Small intestine (tissue), 7 donors: ENCODE data around the gene ZNF326. TPM values are rescaled to one million over a fixed set of nuclear protein-coding genes. Genes with fewer than 3 reads are reported as not detected.

ENCODE experiments used
- DNase-seq, 2 donors: peaks; one replicate each; pipeline versions ENCODE4 v3.0.0 to v3.0.0-alpha.2; 2013
- FAIRE-seq: peaks from 2 replicates; lab custom pipeline; 2012; peaks lifted over from hg19 to GRCh38; lab: Jason Lieb, UNC
- H3K27ac ChIP-seq, 3 donors: one replicate each; pipeline ENCODE4 v1.5.1; 2013; ENCODE audit warnings: low read length in 2 of 3, mild to moderate bottlenecking in 2 of 3, control low read depth in 1 of 3, inconsistent platforms in 1 of 3, low read depth in 1 of 3, moderate library complexity in 1 of 3
- H3K27me3 ChIP-seq, 3 donors: one replicate each; pipeline ENCODE4 v1.6.1; 2013; ENCODE audit warnings: low read length in 3 of 3, inconsistent platforms in 1 of 3; ENCODE audit not compliant: control insufficient read depth in 3 of 3, insufficient read depth in 3 of 3
- H3K36me3 ChIP-seq, 3 donors: one replicate each; pipeline ENCODE4 v1.6.1; 2013; ENCODE audit warnings: low read length in 3 of 3, inconsistent platforms in 1 of 3, low read depth in 1 of 3, mild to moderate bottlenecking in 1 of 3, moderate library complexity in 1 of 3; ENCODE audit not compliant: control insufficient read depth in 3 of 3, insufficient read depth in 2 of 3
- H3K4me1 ChIP-seq, 3 donors: one replicate each; pipeline ENCODE4 v1.6.1; 2013; ENCODE audit warnings: low read length in 2 of 3, inconsistent platforms in 1 of 3, low read depth in 1 of 3, mild to moderate bottlenecking in 1 of 3, moderate library complexity in 1 of 3; ENCODE audit not compliant: control insufficient read depth in 3 of 3, insufficient read depth in 2 of 3
- H3K4me3 ChIP-seq, 3 donors: one replicate each; pipeline ENCODE4 v1.5.1; 2013; ENCODE audit warnings: low read length in 3 of 3, control low read depth in 1 of 3, inconsistent platforms in 1 of 3, low read depth in 1 of 3, mild to moderate bottlenecking in 1 of 3, moderate library complexity in 1 of 3
- H3K9me3 ChIP-seq, 2 donors: one replicate each; pipeline ENCODE4 v1.6.1; 2013; ENCODE audit warnings: low read depth in 1 of 2, low read length in 1 of 2; ENCODE audit not compliant: control insufficient read depth in 2 of 2, insufficient read depth in 1 of 2
- WGBS, 3 donors: extraction: QIAGEN DNeasy Blood & Tissue Kit; methylation state at CpG; one replicate each; pipeline ENCODE4 v1.1.7; 2013; 5-methylcytosine and 5-hydroxymethylcytosine counted together
- polyA plus RNA-seq, 4 donors: library from polyadenylated mRNA; stranded (reverse) in 3 of 4; unstranded in 1 of 4; fragments of 200-250 nt in 3 of 4; fragments of 120-200 nt in 1 of 4; gene quantifications; one replicate each; pipeline versions ENCODE4 v1.2.1 to v1.2.3, GENCODE V29; 2013
- donor health status: healthy with polysubstance abuse.
- donor health status: control.
- donor health status: control.
- donor health status: Bipolar disorder and iron deficiency.
- donor health status: healthy.

ZNF326 gene
- polyA plus RNA-seq, 4 donors, result 11.3 to 49.0 (median 18.7) TPM

GRCh38 chr1:89951766-89952604 lies 42.9 kb upstream of the ZNF326 start:
- 96 to 97% (median 97%) methylated on average over 5 of the region's 5 CpGs for WGBS, 3 donors
- H3K27ac ChIP-seq, result peak overlapping the region in 1 of 3 donors; percentile 48
- FAIRE-seq (no peak), DNase-seq (no peak)
- H3K4me1 ChIP-seq, result peaks cover 0 to 30% (median 0%) of the 10 kb centered on the region in 3 donors
- H3K27me3 ChIP-seq, result no peaks in the 10 kb centered on the region
- no peaks in the 10 kb centered on the region for H3K36me3 ChIP-seq
- H3K9me3 ChIP-seq, result peaks cover 0 to 3% of the 10 kb centered on the region in 2 donors
- H3K4me3 ChIP-seq, result no peak overlapping the region

- H3K27me3 ChIP-seq, result no peaks in the 10 kb centered on the region
- H3K4me3 ChIP-seq, result no peak overlapping the region
- 94 to 96% (median 94%) methylated on average over 2 of the region's 2 CpGs for WGBS, 3 donors
- peaks cover 0 to 3% of the 10 kb centered on the region in 2 donors for H3K9me3 ChIP-seq
- peaks cover 0 to 33% (median 0%) of the 10 kb centered on the region in 3 donors for H3K4me1 ChIP-seq
- FAIRE-seq (no peak), DNase-seq (no peak)
- no peaks in the 10 kb centered on the region for H3K36me3 ChIP-seq
- H3K27ac ChIP-seq, result peak overlapping the region in 1 of 3 donors; percentile 48
Measured at GRCh38 chr1:89952605-89953130, 42.2 kb upstream of the ZNF326 start.

- Histone ChIP-seq H3K27ac (peak overlapping the region in 1 of 3 donors; percentile 48), H3K9me3 (peaks cover 0 to 3% of the 10 kb centered on the region in 2 donors), H3K4me3 (no peak overlapping the region), H3K36me3 (no peaks in the 10 kb centered on the region), H3K27me3 (no peaks in the 10 kb centered on the region), H3K4me1 (peaks cover 0 to 33% (median 0%) of the 10 kb centered on the region in 3 donors)
- FAIRE-seq (no peak), DNase-seq (peak; percentile 73 to 81)
- WGBS, 3 donors, result 9 to 34% (median 22%) methylated on average over 1 of the region's 1 CpG
Measured at GRCh38 chr1:89953131-89953626, 41.7 kb upstream of the ZNF326 start.

GRCh38 chr1:89953929-89954328 lies 41.0 kb upstream of the ZNF326 start:
- H3K36me3 ChIP-seq, result no peaks in the 10 kb centered on the region
- H3K27ac ChIP-seq, result no peak overlapping the region
- peaks cover 0 to 3% of the 10 kb centered on the region in 2 donors for H3K9me3 ChIP-seq
- H3K27me3 ChIP-seq, result no peaks in the 10 kb centered on the region
- DNase-seq, result no peak
- no peak for FAIRE-seq
- no peak overlapping the region for H3K4me3 ChIP-seq
- 95 to 100% (median 96%) methylated on average over 1 of the region's 1 CpG for WGBS, 3 donors
- H3K4me1 ChIP-seq, result peaks cover 0 to 33% (median 0%) of the 10 kb centered on the region in 3 donors

GRCh38 chr1:89954401-89954800 lies 40.5 kb upstream of the ZNF326 start:
- Histone ChIP-seq H3K4me1 (peaks cover 0 to 33% (median 0%) of the 10 kb centered on the region in 3 donors), H3K27ac (peak overlapping the region in 1 of 3 donors; percentile 15), H3K36me3 (no peaks in the 10 kb centered on the region), H3K9me3 (peaks cover 0 to 3% of the 10 kb centered on the region in 2 donors), H3K27me3 (no peaks in the 10 kb centered on the region), H3K4me3 (no peak overlapping the region)
- no peak for FAIRE-seq
- DNase-seq, result no peak
- WGBS, 3 donors, result 95 to 97% (median 96%) methylated on average over 1 of the region's 1 CpG

- Histone ChIP-seq H3K36me3 (no peaks in the 10 kb centered on the region), H3K4me1 (peaks cover 0 to 26% (median 0%) of the 10 kb centered on the region in 3 donors), H3K4me3 (no peak overlapping the region), H3K27ac (peak overlapping the region in 1 of 3 donors; percentile 15), H3K9me3 (peaks cover 0 to 3% of the 10 kb centered on the region in 2 donors), H3K27me3 (no peaks in the 10 kb centered on the region)
- 96 to 97% (median 96%) methylated on average over 7 of the region's 7 CpGs for WGBS, 3 donors
- no peak for FAIRE-seq
- DNase-seq, result peak in 1 of 2 donors; percentile 36
Measured at GRCh38 chr1:89955311-89956205, 39.4 kb upstream of the ZNF326 start.

- WGBS, 3 donors, result 12 to 31% (median 25%) methylated on average over 1 of the region's 1 CpG
- FAIRE-seq, result no peak
- Histone ChIP-seq H3K36me3 (no peaks in the 10 kb centered on the region), H3K4me3 (no peak overlapping the region), H3K9me3 (peaks cover 0 to 3% of the 10 kb centered on the region in 2 donors), H3K27ac (no peak overlapping the region), H3K27me3 (no peaks in the 10 kb centered on the region), H3K4me1 (peaks cover 0 to 25% (median 0%) of the 10 kb centered on the region in 3 donors)
- peak in 1 of 2 donors; percentile 13 for DNase-seq
Measured at GRCh38 chr1:89957107-89957506, 37.8 kb upstream of the ZNF326 start.
